GM21723 (cell line): Measurements from ENCODE around the gene PHACTR3.

ENCODE experiments used
- ATAC-seq: cut with Tn5 transposase; IDR thresholded peaks from one replicate; pipeline ENCODE4 v1.9.1; 2021; ENCODE audit warnings: mild to moderate bottlenecking, moderate library complexity; ENCODE audit not compliant: unreplicated experiment

PHACTR3 gene

DNA sequence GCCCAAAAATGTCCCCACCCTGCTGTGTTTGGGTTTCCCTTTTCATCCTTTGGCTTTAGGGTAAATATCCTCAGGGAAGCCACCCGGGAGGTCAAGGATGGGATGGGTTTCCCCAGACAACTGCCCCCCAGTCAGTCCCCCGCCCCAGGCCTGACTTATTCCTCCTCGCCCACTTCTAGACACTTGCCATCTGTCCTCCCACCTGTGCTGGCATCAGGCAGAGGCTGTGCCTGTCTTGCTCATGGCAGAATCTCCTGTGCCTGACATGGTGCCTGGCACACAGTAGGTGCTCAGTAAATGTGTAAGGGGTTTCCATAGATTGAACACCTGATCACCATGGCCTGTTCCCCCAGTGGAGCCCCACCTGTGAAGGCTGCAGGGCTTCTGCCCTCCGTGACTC lies 141.8 kb downstream of the PHACTR3 start:
- ATAC-seq = no peak

DNA sequence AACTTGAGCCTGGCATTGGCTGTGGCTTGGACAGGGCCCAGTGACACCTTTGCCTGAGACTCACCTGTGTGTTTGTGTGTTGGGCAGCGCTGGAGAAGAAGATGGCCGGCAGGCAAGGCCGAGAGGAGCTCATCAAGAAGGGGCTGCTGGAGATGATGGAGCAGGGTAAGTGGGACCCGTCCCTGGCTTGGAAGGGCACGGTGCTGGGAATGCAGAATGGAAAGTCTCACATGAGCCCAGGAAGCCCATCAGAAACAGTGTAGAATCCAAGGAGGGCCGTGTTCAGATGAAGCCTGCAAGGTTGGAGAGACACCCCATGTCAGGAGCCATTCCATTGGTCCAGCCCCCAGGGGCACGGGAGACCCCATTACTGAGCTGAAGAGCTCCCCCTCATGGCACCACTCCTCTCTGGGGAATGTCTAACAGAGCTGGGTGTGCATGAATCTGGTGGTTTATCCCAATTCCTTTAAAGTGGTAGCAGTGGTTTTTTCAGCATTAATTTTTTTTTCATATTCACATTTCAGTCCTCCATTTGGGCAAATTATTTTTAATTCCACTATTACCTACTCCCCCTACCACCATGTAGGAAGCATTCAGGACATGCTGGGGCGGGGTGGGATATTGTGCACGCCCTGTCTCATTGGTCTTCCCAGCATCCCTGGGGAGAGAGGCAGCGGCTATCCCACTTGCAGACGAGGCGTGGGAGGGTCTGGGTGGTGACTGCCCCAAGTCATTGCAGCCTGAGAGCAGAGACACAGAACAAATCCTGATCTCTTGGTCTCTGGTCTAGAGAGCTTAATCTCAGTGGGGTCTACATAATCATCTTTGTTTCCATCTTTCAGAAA lies 143.6 kb downstream of the PHACTR3 start:
- no peak for ATAC-seq

DNA sequence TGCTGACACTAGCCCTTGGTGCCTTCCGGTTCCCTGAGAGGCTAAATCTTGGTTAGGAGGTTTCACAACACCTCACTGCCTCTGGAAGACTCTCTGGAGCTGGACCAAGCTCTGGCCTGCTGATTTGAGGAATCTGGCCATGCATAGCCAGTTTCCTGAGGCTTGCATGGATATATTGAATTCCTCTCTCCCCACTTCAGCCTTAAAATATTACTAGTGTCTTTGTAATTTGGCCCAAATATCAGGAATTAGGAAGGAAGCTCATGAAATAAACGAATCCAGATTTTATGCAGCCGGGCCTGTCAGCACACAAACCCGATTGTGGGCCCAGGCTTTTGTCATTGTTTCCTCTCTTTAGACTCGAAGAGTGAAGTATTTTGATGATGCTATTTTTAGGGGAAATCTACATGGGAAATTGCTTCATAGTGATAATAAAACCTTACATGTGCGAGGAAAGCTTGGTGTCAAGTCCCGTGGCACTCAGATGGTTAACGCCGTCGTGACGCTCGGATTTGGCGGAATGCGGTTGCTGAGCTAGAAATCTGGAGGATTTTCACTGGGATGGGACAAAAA lies 144.4 kb downstream of the PHACTR3 start:
- ATAC-seq = no peak

DNA sequence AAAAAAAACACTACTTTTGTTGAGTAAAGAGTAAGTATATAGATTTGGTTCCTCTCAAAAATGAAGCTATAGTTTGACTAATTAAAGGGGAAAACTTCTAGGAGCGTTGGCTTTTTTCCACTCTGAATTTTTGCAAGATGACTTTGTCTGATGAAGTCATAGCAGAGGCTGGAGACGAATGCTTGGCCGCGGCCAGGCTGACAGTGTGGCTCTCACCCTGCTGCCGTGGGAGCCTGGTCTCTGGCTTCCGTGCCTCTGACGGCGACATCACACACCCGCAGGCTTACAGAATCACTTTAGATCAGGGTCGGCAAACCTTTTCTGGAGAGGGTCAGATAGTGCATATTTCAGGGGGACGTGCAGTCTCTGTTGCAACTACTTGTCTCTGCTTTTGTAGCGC lies 145.0 kb downstream of the PHACTR3 start:
- ATAC-seq = no peak

DNA sequence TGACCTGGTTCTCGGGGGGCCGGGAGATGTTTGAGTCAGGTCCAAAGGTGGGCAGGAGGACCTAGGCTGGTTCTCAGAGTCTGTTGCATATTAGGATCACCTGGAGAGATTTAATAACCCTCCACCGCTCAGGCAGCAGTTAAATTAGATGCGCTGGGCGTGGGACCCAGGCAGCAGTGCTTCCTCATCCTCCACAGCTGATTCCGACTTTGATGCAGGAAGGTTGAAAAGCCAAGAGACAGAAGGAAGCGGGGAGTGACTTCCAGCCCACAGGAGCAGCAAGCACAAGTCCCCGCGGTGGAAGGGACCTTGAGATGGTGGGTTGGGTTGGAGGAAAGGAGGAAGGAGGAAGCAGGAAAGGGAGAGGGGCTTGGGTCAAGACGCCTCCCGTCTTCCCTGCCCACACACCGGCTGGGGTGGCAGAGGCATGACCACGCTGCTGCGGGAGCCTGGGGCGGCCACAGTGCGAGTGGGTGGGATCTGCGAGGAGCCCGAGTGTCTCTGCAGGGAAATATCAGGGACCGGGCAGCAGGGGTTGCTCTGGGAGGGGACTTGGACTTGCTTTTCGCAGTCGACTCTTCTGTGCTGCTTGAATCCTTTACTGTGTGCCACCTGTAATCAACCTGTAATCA lies 146.0 kb downstream of the PHACTR3 start:
- ATAC-seq = no peak

DNA sequence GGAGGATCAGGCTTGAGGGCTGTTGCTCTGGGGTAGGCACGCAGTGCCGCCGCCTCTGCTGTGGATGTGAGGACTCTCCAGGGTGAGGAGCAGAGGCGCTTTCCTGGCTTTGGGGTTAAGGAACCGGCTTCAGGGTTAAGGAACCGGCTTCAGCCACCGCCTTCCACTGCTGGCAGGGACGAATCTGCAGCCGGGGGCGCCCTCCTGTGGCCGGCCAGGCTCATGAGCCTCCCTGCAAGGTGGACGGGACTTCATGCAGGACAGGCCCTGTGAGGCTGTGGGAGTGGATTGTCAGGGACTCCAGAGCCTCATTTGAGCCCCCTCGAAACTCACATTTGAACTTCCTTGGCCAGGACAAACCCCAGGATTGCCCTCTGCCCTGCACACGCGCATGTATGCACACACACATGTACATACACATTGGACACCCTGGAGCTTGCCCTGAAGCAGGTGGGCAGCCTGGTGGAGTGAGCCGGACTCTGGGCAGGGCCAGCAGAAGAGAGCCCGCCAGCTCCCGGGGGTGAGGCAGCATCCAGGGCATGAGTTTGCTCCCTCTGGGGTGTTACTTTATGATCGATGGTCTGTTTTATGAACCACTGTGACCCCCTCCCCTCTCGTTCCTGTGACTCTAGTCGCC lies 146.9 kb downstream of the PHACTR3 start:
- ATAC-seq = peak; percentile 54

DNA sequence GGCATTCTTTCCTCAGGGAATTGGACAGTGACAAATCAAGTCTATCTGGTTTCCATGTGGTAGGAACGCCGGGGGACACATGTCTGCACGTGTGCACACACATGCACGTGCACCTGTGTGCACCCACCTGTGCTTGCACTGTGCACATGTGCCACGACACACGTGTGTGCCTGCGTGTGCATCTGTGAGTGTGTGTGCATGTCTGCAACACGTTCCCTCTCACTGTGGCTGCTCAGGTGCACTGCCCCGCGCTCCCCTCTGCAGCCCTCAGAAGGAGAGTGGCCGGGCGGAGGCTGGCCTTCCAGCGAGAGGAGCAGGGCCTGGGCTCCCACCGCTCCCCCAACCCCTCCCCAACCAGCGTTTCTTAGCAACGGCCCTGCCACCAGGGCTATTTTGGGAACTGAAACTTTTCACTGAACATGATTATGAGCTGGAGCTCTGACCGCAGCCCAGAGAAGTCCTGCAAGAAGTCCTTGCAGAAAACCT lies 147.8 kb downstream of the PHACTR3 start:
- peak; percentile 89 for ATAC-seq

GRCh38 chr20:59752704-59753460 lies 148.5 kb downstream of the PHACTR3 start:
- ATAC-seq = peak; percentile 48

DNA sequence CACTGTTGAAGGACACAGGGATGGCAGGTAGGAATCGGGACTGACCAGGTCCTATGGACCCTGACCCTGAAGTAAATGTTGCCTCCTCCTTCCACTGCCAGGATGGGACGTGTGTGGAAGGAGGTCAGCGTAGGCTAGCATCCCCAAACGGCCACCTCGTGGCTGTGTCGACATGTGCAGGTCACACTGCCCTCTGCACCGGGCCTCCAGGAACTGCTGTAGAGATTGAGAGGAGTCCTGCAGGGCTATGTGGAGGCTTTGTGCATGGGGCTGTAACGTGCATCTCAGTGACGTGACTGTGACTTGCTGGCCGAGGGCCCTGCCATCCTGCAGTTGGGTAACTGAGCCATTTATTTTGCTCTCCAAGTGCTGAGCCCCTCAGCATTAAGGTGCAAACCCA lies 149.5 kb downstream of the PHACTR3 start:
- no peak for ATAC-seq

DNA sequence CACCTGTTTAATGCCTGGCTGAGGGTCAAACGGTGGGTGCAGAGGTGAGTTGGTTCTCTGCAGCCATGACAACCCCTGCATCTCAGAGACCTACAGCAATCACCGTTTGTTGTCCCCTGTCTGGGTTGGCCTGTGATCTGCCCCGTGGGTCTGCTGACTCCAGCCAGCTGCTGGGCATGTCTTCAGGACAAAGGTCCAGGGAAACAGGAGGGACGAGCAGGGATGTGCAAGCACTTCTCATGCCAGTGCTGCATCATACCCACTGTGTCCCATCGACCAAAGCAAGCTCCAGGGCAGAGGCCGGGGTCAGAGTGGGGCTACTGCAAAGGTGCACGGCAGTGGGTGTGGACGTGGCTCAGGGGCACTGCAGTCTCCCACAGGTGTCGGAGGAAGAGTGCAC lies 150.2 kb downstream of the PHACTR3 start:
- no peak for ATAC-seq

- ATAC-seq = no peak
Observed at GRCh38 chr20:59756241-59756640, 151.9 kb downstream of the PHACTR3 start.

- no peak for ATAC-seq
Observed at GRCh38 chr20:59764037-59764436, 159.7 kb downstream of the PHACTR3 start.

GRCh38 chr20:59765599-59766177 lies 161.3 kb downstream of the PHACTR3 start:
- no peak for ATAC-seq

DNA sequence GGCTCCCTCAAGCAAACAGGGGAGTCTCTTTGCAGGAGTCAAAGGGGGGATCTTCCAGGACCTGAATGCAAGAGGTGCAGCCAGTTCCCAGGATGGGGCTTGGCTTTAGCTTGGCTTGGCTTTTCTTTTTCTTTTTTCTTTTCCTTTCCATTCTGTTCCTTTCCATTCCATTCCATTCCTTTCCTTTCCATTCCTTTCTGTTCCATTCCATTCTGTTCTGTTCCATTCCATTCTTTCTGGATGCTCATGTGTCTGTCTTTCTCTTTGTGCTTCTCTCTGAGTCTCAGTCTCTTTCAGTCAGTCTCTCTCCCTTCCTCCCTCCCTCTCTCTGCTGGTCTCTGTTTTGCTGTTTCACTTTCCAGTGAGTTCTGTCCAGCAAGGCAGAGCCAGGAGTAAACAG lies 163.3 kb downstream of the PHACTR3 start:
- ATAC-seq = no peak

DNA sequence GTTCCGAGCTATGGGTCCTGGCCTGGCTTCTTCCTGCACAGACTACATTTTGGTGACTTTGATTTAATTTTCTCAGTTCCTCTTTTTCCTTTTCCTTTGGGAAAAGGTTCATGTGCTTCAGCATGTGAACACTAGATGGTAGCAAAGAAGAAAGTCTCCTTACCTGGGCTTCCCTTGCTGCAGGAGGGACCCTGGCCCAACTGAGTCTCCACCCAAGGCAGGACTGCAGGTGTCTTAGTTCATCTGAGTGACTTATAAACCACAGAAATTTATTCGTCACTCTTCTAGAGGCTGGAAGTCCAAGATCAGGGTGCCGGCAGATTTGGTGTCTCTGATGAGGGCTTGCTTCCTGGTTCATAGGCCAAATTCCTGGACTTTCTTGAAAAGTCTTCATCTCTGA lies 165.9 kb downstream of the PHACTR3 start:
- no peak for ATAC-seq

GRCh38 chr20:59770851-59771250 lies 166.5 kb downstream of the PHACTR3 start:
- no peak for ATAC-seq

- ATAC-seq = no peak
Observed at GRCh38 chr20:59771506-59772372, 167.4 kb downstream of the PHACTR3 start.

- ATAC-seq = no peak
Observed at GRCh38 chr20:59772373-59772705, 168.0 kb downstream of the PHACTR3 start.
